NT2/D1 (cell line): ENCODE measurements around the gene MANSC1.

Experiments
- DNase-seq: peaks from one replicate; pipeline ENCODE4 v3.0.0-alpha.2; 2011; ENCODE audit warnings: low read depth, low spot score
- H3K27me3 ChIP-seq: 2 replicates; pipeline ENCODE4 v1.6.0; 2011; ENCODE audit warnings: mild to moderate bottlenecking; ENCODE audit not compliant: insufficient read length, insufficient read depth
- H3K36me3 ChIP-seq: 2 replicates; pipeline ENCODE4 v1.6.1; 2011; ENCODE audit warnings: mild to moderate bottlenecking, low read length, mixed read lengths; ENCODE audit not compliant: insufficient read depth, insufficient read length
- H3K4me1 ChIP-seq: 2 replicates; pipeline ENCODE4 v1.5.1; 2011; ENCODE audit not compliant: insufficient read depth, insufficient read length
- H3K4me3 ChIP-seq: 2 replicates; pipeline ENCODE4 v1.5.1; 2011; ENCODE audit warnings: low read depth; ENCODE audit not compliant: insufficient read length
- H3K9ac ChIP-seq: 2 replicates; pipeline ENCODE4 v1.6.0; 2011; ENCODE audit warnings: low read depth; ENCODE audit not compliant: insufficient read length
- H3K9me3 ChIP-seq: 2 replicates; pipeline ENCODE4 v1.5.1; 2011; ENCODE audit warnings: mild to moderate bottlenecking, low read length; ENCODE audit not compliant: insufficient read depth
- SUZ12 ChIP-seq: IDR thresholded peaks from 2 replicates; pipeline ENCODE4 v1.6.1; 2011; ENCODE audit not compliant: insufficient read length, insufficient read depth; ENCODE audit errors: extremely low read depth
- YY1 ChIP-seq: IDR thresholded peaks from 2 replicates; pipeline ENCODE4 v1.6.1; 2011; ENCODE audit not compliant: insufficient read length, insufficient read depth
- ZNF274 ChIP-seq: IDR thresholded peaks from 2 replicates; pipeline ENCODE4 v1.6.1; 2011; ENCODE audit warnings: mild to moderate bottlenecking, low read depth, low read length

The MANSC1 gene

GRCh38 chr12:12349711-12350665 lies at the start of gene MANSC1:
Gene MANSC1 (minus strand): TSS chr12:12350242. CDS start chr12:12343314, 6,928 bp downstream.
- DNase-seq = peak; percentile 75
- peak within 1 kb of the TSS; percentile 79 for H3K4me3 ChIP-seq

GRCh38 chr12:12399161-12399560 lies 49.1 kb upstream of the MANSC1 start:
- TF ChIP-seq YY1 = no peak
- TF ChIP-seq ZNF274 = no peak
- TF ChIP-seq SUZ12 = no peak

More at GRCh38 chr12:12349711-12350665, at the start of gene MANSC1:
- H3K4me1 ChIP-seq = no peaks in the 10 kb centered on the region
- TF ChIP-seq ZNF274 (no peak), SUZ12 (peak; percentile 18), YY1 (no peak)
- H3K27me3 ChIP-seq = peaks cover 27% of the 10 kb centered on the region
- peak within 1 kb of the TSS; percentile 80 for H3K9ac ChIP-seq
- H3K36me3 ChIP-seq = no peaks in the 10 kb centered on the region
- no peaks in the 10 kb centered on the region for H3K9me3 ChIP-seq

GRCh38 chr12:12398026-12398859 lies 48.2 kb upstream of the MANSC1 start:
- Histone ChIP-seq H3K27me3 (no peaks in the 10 kb centered on the region), H3K9ac (no peak overlapping the region), H3K36me3 (no peaks in the 10 kb centered on the region), H3K9me3 (0 out of 2 replicates have a peak, but pooled peaks cover 5% of the 10 kb centered on the region), H3K4me3 (no peak overlapping the region), H3K4me1 (peaks cover 6% of the 10 kb centered on the region)
- TF ChIP-seq SUZ12 (no peak), ZNF274 (no peak), YY1 (no peak)
- DNase-seq = no peak

More at GRCh38 chr12:12399161-12399560, 49.1 kb upstream of the MANSC1 start:
- H3K9ac ChIP-seq = no peak overlapping the region
- H3K27me3 ChIP-seq = no peaks in the 10 kb centered on the region
- H3K36me3 ChIP-seq = no peaks in the 10 kb centered on the region
- peak; percentile 66 for DNase-seq
- H3K4me3 ChIP-seq = no peak overlapping the region
- H3K4me1 ChIP-seq = peaks cover 6% of the 10 kb centered on the region
- H3K9me3 ChIP-seq = 0 out of 2 replicates have a peak, but pooled peaks cover 5% of the 10 kb centered on the region

GRCh38 chr12:12397184-12397583 lies 47.1 kb upstream of the MANSC1 start:
- peaks cover 6% of the 10 kb centered on the region for H3K4me1 ChIP-seq
- H3K9ac ChIP-seq = no peak overlapping the region
- H3K9me3 ChIP-seq = 0 out of 2 replicates have a peak, but pooled peaks cover 5% of the 10 kb centered on the region
- DNase-seq = no peak
- no peaks in the 10 kb centered on the region for H3K27me3 ChIP-seq
- TF ChIP-seq SUZ12 (no peak), ZNF274 (no peak), YY1 (no peak)
- H3K36me3 ChIP-seq = no peaks in the 10 kb centered on the region
- no peak overlapping the region for H3K4me3 ChIP-seq

- Histone ChIP-seq H3K9me3 (0 out of 2 replicates have a peak, but pooled peaks cover 5% of the 10 kb centered on the region), H3K4me1 (peaks cover 6% of the 10 kb centered on the region), H3K4me3 (no peak overlapping the region), H3K27me3 (no peaks in the 10 kb centered on the region), H3K9ac (no peak overlapping the region), H3K36me3 (no peaks in the 10 kb centered on the region)
- no peak for DNase-seq
- TF ChIP-seq ZNF274 = no peak
- no peak for TF ChIP-seq SUZ12
- TF ChIP-seq YY1 = no peak
Measured at GRCh38 chr12:12396694-12397093, 46.7 kb upstream of the MANSC1 start.

GRCh38 chr12:12393171-12393570 lies 43.1 kb upstream of the MANSC1 start:
- H3K9ac ChIP-seq = no peak overlapping the region
- DNase-seq = no peak
- no peak for TF ChIP-seq SUZ12
- no peak for TF ChIP-seq YY1
- no peak for TF ChIP-seq ZNF274
- H3K36me3 ChIP-seq = no peaks in the 10 kb centered on the region
- no peak overlapping the region for H3K4me3 ChIP-seq
- H3K4me1 ChIP-seq = no peaks in the 10 kb centered on the region
- H3K27me3 ChIP-seq = no peaks in the 10 kb centered on the region
- no peaks in the 10 kb centered on the region for H3K9me3 ChIP-seq

GRCh38 chr12:12392413-12392812 lies 42.4 kb upstream of the MANSC1 start:
- DNase-seq = no peak
- H3K4me3 ChIP-seq = no peak overlapping the region

More at GRCh38 chr12:12392413-12392812, 42.4 kb upstream of the MANSC1 start:
- TF ChIP-seq ZNF274 = no peak
- H3K9ac ChIP-seq = no peak overlapping the region
- no peaks in the 10 kb centered on the region for H3K4me1 ChIP-seq
- no peaks in the 10 kb centered on the region for H3K9me3 ChIP-seq
- H3K36me3 ChIP-seq = no peaks in the 10 kb centered on the region
- no peaks in the 10 kb centered on the region for H3K27me3 ChIP-seq
